ENCODE data around the gene TWIST2. TPM values are rescaled to one million over a fixed set of nuclear protein-coding genes. Genes with fewer than 3 reads are reported as not detected.

The TWIST2 gene
- total and polyA plus RNA-seq, 7 donors = 0.58 to 1.2 (median 0.90) TPM

DNA sequence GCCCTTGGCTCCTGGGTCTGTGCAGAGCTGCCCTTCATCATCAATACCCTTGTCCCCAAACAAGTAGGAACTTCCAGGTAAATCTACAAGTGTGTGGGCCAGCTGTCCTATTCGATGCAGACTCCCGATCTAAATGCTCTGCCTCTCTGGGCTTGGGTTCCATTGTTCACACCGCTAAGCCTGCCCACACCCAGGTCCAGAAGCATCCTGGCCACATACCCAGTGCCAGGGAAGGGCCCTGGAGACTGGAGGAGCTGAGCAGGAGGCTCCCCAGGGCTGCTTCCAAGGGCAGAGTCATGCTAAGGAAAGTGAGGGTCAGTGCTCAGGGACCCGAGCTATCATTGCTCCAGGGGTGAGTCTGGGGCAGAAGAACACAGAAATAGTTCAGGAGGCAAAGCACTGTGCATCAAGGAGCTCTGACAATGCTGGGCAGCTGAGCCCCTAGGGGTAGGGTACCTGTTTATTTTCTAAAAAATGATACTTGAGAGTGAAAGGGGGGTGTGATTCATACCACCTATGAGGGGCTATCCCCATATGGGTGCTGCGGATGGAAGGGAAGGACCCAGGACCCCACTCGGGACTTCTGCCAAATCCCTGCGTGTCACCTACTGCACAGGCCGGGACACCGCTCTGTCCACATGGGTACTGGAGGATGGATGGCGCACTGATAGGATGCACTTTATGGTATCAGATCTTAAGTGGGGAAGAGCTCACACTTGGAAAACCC, 25.8 kb upstream of the TWIST2 start:
- ATAC-seq (no peak), DNase-seq (no peak)
- Histone ChIP-seq H3K36me3 (ENCODE audit: insufficient read depth in 1 of 2, low read depth in 1 of 2) (no peaks in the 10 kb centered on the region), H3K4me3 (no peak overlapping the region), H3K27ac (no peak overlapping the region), H3K4me1 (no peaks in the 10 kb centered on the region), H3K27me3 (ENCODE audit: insufficient read depth in 3 of 3, low read length in 2 of 3) (peaks cover 5 to 67% (median 6%) of the 10 kb centered on the region in 3 donors), H3K9me3 (no peaks in the 10 kb centered on the region)
- TF ChIP-seq, protein P1, sequence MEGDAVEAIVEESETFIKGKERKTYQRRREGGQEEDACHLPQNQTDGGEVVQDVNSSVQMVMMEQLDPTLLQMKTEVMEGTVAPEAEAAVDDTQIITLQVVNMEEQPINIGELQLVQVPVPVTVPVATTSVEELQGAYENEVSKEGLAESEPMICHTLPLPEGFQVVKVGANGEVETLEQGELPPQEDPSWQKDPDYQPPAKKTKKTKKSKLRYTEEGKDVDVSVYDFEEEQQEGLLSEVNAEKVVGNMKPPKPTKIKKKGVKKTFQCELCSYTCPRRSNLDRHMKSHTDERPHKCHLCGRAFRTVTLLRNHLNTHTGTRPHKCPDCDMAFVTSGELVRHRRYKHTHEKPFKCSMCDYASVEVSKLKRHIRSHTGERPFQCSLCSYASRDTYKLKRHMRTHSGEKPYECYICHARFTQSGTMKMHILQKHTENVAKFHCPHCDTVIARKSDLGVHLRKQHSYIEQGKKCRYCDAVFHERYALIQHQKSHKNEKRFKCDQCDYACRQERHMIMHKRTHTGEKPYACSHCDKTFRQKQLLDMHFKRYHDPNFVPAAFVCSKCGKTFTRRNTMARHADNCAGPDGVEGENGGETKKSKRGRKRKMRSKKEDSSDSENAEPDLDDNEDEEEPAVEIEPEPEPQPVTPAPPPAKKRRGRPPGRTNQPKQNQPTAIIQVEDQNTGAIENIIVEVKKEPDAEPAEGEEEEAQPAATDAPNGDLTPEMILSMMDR (IDR thresholded peaks at IDR 0.05) = no peak
- intact Hi-C loops (cut with DNase I) = no loop called here
- WGBS, 3 donors = 75 to 77% (median 76%) methylated on average over 10 of the region's 10 CpGs

DNA sequence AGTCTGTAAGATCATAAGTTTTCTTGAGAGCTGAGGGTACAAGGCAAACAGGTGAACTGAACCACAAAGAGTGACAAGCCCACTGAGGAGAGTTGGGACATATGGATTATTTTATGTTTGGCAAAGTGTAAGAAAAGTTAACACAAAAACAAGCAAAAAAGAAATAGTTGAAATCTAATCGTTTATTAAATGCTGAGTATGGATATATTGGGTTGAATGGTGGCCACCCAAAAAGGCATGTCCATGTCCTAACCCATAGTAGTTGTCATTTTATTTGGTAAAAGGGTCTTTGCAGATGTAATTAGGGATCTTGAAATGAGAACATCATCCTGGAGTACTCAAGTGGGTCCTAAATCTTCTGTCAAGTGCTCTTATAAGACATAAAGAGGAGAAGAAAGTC, 24.9 kb upstream of the TWIST2 start:
- ATAC-seq (no peak), DNase-seq (no peak)
- no peak overlapping the region for H3K4me3 ChIP-seq
- H3K9me3 ChIP-seq = no peaks in the 10 kb centered on the region
- no peaks in the 10 kb centered on the region for H3K4me1 ChIP-seq
- intact Hi-C loops (cut with DNase I) = no loop called here
- H3K36me3 ChIP-seq (ENCODE audit: insufficient read depth in 1 of 2, low read depth in 1 of 2) = no peaks in the 10 kb centered on the region
- WGBS, 3 donors = 34 to 94% (median 81%) methylated on average over 1 of the region's 1 CpG
- H3K27me3 ChIP-seq (ENCODE audit: insufficient read depth in 3 of 3, low read length in 2 of 3) = peaks cover 5 to 59% (median 6%) of the 10 kb centered on the region in 3 donors
- no peak overlapping the region for H3K27ac ChIP-seq
- TF ChIP-seq, protein P1 (IDR thresholded peaks at IDR 0.05) = no peak

DNA sequence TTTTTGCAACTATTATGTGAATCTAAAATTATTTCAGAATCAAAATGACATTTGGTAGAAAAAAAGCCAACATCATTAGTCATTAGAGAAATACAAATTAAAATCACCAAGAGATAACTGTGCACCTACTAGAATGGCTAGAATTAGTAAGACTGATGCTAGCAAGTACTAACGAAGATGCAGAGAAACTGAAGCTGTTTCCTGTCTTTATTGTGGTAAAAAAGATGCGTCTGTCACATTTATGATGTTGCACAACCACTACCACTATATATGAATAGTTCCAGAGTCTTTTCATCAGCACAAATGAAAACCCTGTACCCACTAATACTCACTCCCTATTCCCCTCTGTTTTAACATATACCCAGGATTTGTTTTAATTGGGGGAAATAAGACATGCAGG, 16.7 kb upstream of the TWIST2 start:
- no peaks in the 10 kb centered on the region for H3K4me1 ChIP-seq
- no peak for DNase-seq
- H3K9me3 ChIP-seq = no peaks in the 10 kb centered on the region
- H3K27ac ChIP-seq = no peak overlapping the region
- peaks cover 1 to 42% (median 2%) of the 10 kb centered on the region in 3 donors for H3K27me3 ChIP-seq (ENCODE audit: insufficient read depth in 3 of 3, low read length in 2 of 3)
- no peak overlapping the region for H3K4me3 ChIP-seq
- intact Hi-C loops (cut with DNase I) = no loop called here
- H3K36me3 ChIP-seq (ENCODE audit: insufficient read depth in 1 of 2, low read depth in 1 of 2) = no peaks in the 10 kb centered on the region
- WGBS, 3 donors = 56 to 70% (median 59%) methylated on average over 2 of the region's 2 CpGs
- TF ChIP-seq, protein P1 (IDR thresholded peaks at IDR 0.05) = no peak
- no peak for ATAC-seq

DNA sequence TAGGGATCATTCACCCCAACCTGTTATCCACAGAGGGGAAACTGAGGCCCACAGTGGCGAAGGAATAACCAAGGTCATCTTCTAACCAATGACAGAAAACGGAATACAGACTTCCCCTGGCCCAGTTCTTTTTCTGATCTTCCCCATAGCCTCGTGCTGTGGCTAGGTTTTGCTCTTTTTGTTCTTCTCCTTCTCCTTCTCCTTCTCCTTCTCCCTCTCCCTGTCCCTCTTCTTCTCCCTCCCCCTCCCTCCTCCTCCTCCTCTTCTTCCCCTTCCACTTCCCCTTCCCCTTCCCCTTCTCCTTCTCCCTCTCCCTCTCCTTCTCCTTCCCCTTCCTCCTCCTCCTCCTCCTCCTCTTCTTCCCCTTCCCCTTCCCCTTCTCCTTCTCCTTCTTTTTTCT, 12.9 kb upstream of the TWIST2 start:
- 80 to 85% (median 83%) methylated on average over 3 of the region's 3 CpGs for WGBS, 3 donors
- peaks cover 1 to 54% (median 2%) of the 10 kb centered on the region in 3 donors for H3K27me3 ChIP-seq (ENCODE audit: insufficient read depth in 3 of 3, low read length in 2 of 3)
- intact Hi-C loops (cut with DNase I) = no loop called here
- ATAC-seq = no peak
- no peak for DNase-seq
- H3K36me3 ChIP-seq (ENCODE audit: insufficient read depth in 1 of 2, low read depth in 1 of 2) = no peaks in the 10 kb centered on the region
- no peaks in the 10 kb centered on the region for H3K9me3 ChIP-seq
- TF ChIP-seq, protein P1 (IDR thresholded peaks at IDR 0.05) = no peak
- H3K4me3 ChIP-seq = no peak overlapping the region
- H3K27ac ChIP-seq = no peak overlapping the region
- H3K4me1 ChIP-seq = no peaks in the 10 kb centered on the region
